Uterus (tissue), 4 donors: ENCODE results near the gene PPT1. TPM values are rescaled to one million over a fixed set of nuclear protein-coding genes. Genes with fewer than 3 reads are reported as not detected.

Experiments
- DNase-seq, 2 donors: peaks; one replicate each; pipeline ENCODE4 v3.0.0-alpha.2; 2019 to 2020
- H3K27ac ChIP-seq, 2 donors: fragments of 200-600 bp; sonication (generic); 1 replicate in 1 of 2; 2 replicates in 1 of 2; pipeline ENCODE4 v1.5.1; 2016 to 2018
- H3K27me3 ChIP-seq, 2 donors: fragments of 200-600 bp; sonication (generic); one replicate each; pipeline ENCODE4 v1.5.1; 2018 to 2019; ENCODE audit warnings: control low read depth in 1 of 2
- H3K36me3 ChIP-seq, 2 donors: fragments of 200-600 bp; sonication (generic); one replicate each; pipeline ENCODE4 v1.5.1; 2019; ENCODE audit warnings: control low read depth in 1 of 2
- H3K4me1 ChIP-seq, 2 donors: fragments of 200-600 bp; sonication (generic); one replicate each; pipeline ENCODE4 v1.5.1; 2018 to 2019; ENCODE audit warnings: control low read depth in 1 of 2
- H3K4me3 ChIP-seq, 2 donors: fragments of 200-600 bp; sonication (generic); 1 replicate in 1 of 2; 2 replicates in 1 of 2; pipeline ENCODE4 v1.5.1; 2018 to 2019; ENCODE audit warnings: mild to moderate bottlenecking in 1 of 2
- H3K9me3 ChIP-seq, 2 donors: fragments of 200-600 bp; sonication (generic); one replicate each; pipeline ENCODE4 v1.5.1; 2019; ENCODE audit warnings: control low read depth in 1 of 2
- POLR2A ChIP-seq, 2 donors: fragments of 450-650 bp; IDR thresholded peaks; one replicate each; pipeline ENCODE4 v1.6.1; 2016; ENCODE audit warnings: antibody characterized with exemption in 2 of 2, mild to moderate bottlenecking in 1 of 2, moderate library complexity in 1 of 2
- intact Hi-C: fragments of 100-400 bp; cut with DNase I; formaldehyde crosslinking; loops from one replicate; pipeline ENCODE4 v1.15.1; 2023; ENCODE audit warnings: low total_unique reads
- total RNA-seq, 4 donors: library from RNA; depleted of rRNA in 3 of 4; stranded (reverse); fragments of >200 nt in 3 of 4; gene quantifications; one replicate each; pipeline versions ENCODE4 v1.1.0 to v1.2.4, GENCODE V29; 2014 to 2023
- TF ChIP-seq, protein P1 (sequence below), 4 experiments: fragments of 200-600 bp in 2 of 4; fragments of 450-650 bp in 2 of 4; sonication (generic) in 2 of 4; IDR thresholded peaks; one replicate each; pipeline ENCODE4 v1.5.1; 2016 to 2019; ENCODE audit warnings: antibody characterized with exemption in 4 of 4, mild to moderate bottlenecking in 2 of 4, moderate library complexity in 1 of 4
- donor health status: DM: yes; HTN: yes; CAD: no.

Gene PPT1
- total RNA-seq, 4 donors from 2014 or later = 81.7 to 123 (median 94.5) TPM

DNA sequence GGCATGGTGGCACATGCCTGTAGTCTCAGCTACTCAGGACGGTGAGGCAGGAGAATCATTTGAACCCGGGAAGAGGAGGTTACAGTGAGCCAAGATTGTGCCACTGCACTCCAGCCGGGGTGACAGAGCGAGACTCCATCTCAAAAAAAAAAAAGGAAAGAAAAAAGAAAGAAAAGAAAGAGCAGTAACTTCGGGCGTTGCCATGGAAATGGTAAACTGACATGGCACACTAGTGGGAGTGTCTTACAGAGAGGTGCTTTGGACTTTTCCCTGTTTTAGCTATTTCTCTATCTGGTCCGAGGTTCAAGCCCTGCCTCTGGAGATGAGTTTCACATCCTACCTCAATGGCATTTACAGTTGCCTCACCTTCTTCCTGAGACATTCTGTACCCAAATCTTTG lies 23.1 kb upstream of the PPT1 start:
- no peak overlapping the region for H3K4me3 ChIP-seq
- H3K36me3 ChIP-seq = no peaks in the 10 kb centered on the region
- no peak for TF ChIP-seq POLR2A (IDR thresholded peaks at IDR 0.05)
- TF ChIP-seq, protein P1, sequence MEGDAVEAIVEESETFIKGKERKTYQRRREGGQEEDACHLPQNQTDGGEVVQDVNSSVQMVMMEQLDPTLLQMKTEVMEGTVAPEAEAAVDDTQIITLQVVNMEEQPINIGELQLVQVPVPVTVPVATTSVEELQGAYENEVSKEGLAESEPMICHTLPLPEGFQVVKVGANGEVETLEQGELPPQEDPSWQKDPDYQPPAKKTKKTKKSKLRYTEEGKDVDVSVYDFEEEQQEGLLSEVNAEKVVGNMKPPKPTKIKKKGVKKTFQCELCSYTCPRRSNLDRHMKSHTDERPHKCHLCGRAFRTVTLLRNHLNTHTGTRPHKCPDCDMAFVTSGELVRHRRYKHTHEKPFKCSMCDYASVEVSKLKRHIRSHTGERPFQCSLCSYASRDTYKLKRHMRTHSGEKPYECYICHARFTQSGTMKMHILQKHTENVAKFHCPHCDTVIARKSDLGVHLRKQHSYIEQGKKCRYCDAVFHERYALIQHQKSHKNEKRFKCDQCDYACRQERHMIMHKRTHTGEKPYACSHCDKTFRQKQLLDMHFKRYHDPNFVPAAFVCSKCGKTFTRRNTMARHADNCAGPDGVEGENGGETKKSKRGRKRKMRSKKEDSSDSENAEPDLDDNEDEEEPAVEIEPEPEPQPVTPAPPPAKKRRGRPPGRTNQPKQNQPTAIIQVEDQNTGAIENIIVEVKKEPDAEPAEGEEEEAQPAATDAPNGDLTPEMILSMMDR (IDR thresholded peaks at IDR 0.05) = no peak
- intact Hi-C loops = no loop called here
- H3K9me3 ChIP-seq = no peaks in the 10 kb centered on the region
- no peaks in the 10 kb centered on the region for H3K27me3 ChIP-seq
- H3K4me1 ChIP-seq = no peaks in the 10 kb centered on the region
- DNase-seq = no peak
- no peak overlapping the region for H3K27ac ChIP-seq

DNA sequence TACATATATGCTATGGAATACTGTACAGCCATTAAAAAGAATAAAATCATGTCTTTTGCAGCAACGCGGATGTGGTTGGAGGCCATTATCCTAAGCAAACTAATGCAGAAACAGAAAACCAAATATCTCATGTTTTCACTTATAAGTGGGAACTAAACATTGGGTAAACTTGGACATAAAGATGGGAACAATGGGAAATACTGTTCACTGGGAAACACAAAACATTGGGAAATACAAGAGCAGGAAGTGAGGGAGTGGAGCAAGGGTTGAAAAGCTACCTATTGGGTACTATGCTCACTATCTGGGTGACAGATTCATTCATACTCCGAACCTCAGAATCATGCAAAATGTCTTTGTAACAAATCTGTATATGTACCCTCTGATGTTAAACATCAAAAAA lies 17.3 kb upstream of the PPT1 start:
- Histone ChIP-seq H3K9me3 (no peaks in the 10 kb centered on the region), H3K36me3 (no peaks in the 10 kb centered on the region), H3K4me1 (no peaks in the 10 kb centered on the region), H3K27ac (no peak overlapping the region), H3K4me3 (no peak overlapping the region), H3K27me3 (no peaks in the 10 kb centered on the region)
- TF ChIP-seq, protein P1 (IDR thresholded peaks at IDR 0.05) = no peak
- TF ChIP-seq POLR2A (IDR thresholded peaks at IDR 0.05) = no peak
- no peak for DNase-seq
- intact Hi-C loops = no loop called here

DNA sequence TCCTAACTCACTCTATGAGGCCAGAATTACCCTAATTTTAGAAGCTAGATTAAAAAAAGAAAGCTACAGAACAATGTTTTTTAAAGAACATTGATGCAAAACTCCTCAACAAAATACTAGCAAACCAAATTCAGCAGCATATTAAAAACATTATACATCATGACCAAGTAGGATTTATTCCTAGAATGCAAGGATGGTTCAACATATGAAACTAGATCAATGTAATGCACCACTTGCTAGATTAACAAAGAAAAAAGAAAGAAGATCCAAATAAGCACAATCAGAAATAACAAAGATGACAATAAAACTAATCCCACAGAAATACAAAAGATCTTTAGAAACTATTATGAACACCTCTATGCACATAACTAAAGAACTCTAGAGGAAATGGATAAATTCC lies 13.3 kb upstream of the PPT1 start:
- H3K4me1 ChIP-seq = no peaks in the 10 kb centered on the region
- no peaks in the 10 kb centered on the region for H3K36me3 ChIP-seq
- no peak for DNase-seq
- no peaks in the 10 kb centered on the region for H3K27me3 ChIP-seq
- H3K27ac ChIP-seq = no peak overlapping the region
- TF ChIP-seq, protein P1 (IDR thresholded peaks at IDR 0.05) = no peak
- TF ChIP-seq POLR2A (IDR thresholded peaks at IDR 0.05) = no peak
- H3K4me3 ChIP-seq = no peak overlapping the region
- intact Hi-C loops = no loop called here
- no peaks in the 10 kb centered on the region for H3K9me3 ChIP-seq

DNA sequence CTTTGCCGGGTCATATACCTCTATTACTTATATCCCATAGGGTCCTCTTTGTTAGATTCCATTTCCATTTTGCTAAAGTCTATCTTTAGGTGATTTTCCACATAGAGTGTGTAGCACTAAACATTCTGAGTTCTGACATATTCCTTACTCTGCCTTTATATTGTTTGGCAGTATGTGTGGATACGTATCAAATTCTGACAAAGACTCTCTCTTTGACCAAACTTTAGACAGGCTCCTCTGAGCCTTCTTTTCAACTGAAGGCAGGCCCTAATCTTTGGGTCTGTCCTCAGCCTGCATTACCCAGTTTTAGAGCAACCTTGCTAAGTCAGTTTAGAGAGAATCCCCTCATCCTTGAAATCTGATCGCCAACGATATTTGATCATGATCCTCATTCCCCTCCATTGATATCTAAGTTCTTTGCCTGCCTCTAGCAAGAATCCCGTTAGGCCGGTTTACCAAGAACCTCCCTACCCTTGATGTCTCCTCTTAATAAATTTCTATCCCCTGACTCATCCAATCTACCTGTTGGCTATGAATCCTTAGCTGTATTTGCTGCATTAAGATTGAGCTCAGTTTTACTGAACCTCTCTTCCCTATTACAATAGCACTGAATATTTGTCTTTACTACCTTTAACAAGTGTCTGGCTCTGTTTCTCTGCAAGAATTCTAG lies 10.4 kb upstream of the PPT1 start:
- Histone ChIP-seq H3K27ac (no peak overlapping the region), H3K36me3 (no peaks in the 10 kb centered on the region), H3K4me1 (no peaks in the 10 kb centered on the region), H3K4me3 (no peak overlapping the region), H3K27me3 (no peaks in the 10 kb centered on the region), H3K9me3 (no peaks in the 10 kb centered on the region)
- DNase-seq = no peak
- intact Hi-C loops = no loop called here
- TF ChIP-seq, protein P1 (IDR thresholded peaks at IDR 0.05) = no peak
- no peak for TF ChIP-seq POLR2A (IDR thresholded peaks at IDR 0.05)

DNA sequence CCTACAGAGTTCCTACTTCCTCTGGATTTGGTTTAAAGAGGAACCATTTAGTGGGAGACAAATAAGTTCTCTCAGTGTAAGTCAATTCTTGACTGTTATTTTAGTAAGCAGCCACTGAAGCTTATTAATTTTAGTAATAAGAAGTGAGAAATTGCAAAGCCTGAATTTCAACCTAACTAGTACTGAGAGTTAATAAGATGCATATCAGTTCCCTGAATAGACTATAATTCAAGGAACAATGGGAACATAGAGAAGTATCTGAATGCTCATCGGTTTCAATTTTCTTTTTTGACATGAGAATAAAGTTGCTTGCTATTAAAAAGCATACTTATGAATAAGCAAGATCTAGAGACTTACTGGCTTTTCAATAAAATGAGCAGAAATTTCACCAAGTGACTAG lies 8.0 kb upstream of the PPT1 start:
- no peaks in the 10 kb centered on the region for H3K36me3 ChIP-seq
- intact Hi-C loops = no loop called here
- H3K27ac ChIP-seq = no peak overlapping the region
- H3K4me3 ChIP-seq = no peak overlapping the region
- DNase-seq = no peak
- H3K9me3 ChIP-seq = peaks cover 0 to 3% of the 10 kb centered on the region in 2 donors
- H3K4me1 ChIP-seq = no peaks in the 10 kb centered on the region
- TF ChIP-seq, protein P1 (IDR thresholded peaks at IDR 0.05) = no peak
- no peak for TF ChIP-seq POLR2A (IDR thresholded peaks at IDR 0.05)
- H3K27me3 ChIP-seq = no peaks in the 10 kb centered on the region
